Activated gamma-delta T cell treated with Interleukin-2 at 50 U/mL for 16 hours (primary cell): Measurements from ENCODE around the gene IFIH1.

Experiments used
- DNase-seq: peaks from one replicate; pipeline ENCODE4 v3.0.0-alpha.2; 2020

IFIH1 gene

DNA sequence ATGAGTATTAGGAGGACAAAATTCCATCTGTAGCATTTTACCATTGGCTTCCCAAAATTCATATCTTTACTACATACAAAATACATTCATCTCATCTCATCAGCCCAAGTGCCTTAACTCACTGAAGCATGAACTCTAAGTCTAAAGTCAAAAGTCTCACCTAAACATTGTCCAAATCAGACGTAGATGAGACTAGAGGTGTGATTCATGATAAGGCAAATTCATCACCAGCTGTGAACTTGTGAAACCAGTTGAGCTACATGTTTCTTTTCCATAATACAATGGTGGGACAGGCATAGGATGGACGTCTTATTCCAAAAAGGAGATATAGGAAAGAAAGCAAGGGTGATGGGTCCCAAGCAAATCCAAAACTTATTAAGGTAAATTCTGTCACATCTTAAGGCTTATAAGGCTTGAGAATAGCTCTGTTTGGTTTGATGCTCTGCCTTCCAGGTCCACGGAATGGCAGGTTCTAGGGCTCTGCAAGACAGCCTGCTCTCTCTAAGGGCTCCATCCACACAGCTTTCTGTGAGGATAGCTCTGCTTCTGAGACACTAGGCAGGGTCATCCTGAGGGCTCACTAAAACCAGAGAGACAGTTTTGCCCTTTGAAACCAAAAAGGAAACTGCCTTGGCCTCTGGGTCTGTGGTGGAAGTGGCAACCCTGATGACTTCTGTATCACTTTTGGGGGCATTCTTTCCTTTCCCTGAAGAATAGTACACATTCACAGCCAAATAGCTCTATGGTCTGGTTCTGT is 9.6 kb downstream of the IFIH1 start:
- DNase-seq, result no peak

DNA sequence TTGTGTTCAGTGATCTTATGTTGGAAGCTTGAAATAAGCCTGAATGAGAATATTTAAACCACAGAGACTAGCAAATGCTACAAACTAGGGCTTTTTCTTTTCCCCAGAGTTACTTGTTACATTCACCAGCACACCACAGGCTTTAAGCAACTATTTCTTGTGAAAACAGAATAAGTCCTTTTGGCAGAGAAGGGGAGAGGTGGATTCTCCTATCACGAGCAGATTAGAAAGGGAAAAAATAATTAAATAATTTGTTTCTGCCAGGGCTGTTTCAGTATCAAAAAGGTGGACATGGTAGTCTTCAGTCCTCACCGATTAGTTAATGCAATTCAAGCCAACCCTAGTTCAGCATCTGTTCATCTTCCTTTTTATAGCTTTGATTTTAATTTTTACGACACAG is 12.6 kb downstream of the IFIH1 start:
- DNase-seq, result no peak

DNA sequence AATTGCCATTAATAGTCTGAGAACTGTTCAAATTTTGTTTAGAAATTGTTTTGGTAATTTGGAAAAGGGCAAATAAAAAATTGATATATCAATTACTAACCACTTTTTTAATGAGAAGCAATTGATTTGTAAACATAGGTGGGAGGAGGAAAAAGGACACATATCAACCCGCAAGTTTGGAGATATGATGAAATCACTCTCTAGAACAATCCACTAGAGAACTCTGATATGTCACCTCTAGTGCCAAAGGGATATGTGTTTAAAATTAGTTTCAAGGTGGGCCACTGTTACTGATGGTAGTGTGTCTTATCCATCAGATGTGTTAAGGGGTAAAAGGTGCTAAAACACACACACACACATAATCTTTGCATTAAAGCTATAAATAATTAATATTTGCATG is 16.6 kb downstream of the IFIH1 start:
- no peak for DNase-seq

DNA sequence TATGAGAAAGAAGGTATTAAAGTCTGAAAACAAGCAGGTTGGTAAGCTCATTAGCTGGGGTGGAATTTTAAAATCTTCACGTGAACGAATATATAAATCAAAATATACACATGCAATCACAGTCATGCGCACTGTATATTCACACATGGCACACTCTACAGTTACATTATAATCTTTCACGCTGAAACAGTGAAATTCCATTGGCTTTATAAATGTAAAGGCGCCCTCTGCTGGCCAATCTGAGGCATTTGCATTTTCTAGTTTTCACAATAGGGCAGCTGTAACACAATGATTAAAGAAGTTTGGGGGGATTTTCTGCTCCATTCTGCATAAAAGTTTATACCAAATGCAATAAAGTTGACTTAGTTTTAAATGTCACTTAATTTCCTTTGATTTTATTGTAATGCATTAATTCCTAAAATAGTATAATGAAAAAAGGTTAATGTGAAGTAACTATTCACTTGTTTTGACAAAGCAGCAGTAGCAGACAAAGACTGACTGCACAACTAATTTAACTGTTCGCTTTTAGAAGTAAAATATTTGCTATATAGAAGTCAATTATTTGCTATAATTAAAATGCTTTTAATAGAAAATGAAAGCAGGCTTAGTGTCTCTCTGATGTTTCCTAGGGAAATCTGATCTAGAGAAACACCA is 17.2 kb downstream of the IFIH1 start:
- peak; percentile 61 for DNase-seq

DNA sequence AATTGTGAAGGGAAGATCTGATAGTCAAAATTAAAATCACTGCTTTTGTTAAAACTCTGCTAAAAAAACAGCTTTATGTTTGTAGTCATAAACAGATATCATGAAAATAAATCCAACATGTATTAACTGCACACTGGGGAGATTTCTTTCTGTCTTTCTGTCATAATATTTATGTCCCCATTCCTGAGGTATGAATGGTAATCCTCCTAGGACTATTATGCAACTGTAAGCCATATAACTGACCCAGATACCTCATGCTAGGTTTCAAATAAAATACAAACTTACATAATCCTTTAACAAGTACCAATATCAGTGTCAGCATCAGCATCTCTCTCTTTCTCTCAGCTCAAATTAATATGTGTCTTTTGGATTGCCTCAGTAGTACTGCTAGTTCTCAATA is 18.2 kb downstream of the IFIH1 start:
- DNase-seq, result no peak

DNA sequence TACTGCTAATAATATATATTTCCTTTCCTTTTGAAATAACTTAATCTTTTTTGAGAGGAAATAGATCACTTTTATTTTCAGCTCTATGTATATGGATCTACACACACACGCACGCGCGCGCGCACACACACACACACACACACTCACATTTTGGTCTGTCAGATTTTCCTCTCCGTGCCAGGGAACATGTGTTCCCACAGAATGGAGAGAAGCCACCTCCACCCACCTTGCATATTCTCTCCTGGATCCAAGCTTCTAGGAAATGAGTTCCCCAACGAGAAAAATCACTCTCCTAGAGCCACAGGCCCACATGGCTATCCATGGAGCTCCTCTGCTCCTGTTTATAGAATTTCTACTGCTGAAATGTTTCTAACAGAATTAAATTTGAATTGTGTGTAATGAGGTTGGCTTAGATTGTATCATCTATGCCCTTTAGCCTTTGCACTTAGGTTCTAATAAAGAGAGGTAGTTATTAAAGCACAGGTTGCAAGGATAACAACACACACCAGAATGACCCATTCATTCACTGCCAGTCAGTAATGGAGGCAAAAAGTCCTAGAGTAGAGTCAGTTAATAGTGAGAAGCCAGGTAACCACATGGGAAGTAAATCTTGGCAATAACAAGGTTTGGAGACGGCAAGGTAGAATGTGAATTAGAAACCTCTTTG is 19.7 kb downstream of the IFIH1 start:
- DNase-seq, result no peak

DNA sequence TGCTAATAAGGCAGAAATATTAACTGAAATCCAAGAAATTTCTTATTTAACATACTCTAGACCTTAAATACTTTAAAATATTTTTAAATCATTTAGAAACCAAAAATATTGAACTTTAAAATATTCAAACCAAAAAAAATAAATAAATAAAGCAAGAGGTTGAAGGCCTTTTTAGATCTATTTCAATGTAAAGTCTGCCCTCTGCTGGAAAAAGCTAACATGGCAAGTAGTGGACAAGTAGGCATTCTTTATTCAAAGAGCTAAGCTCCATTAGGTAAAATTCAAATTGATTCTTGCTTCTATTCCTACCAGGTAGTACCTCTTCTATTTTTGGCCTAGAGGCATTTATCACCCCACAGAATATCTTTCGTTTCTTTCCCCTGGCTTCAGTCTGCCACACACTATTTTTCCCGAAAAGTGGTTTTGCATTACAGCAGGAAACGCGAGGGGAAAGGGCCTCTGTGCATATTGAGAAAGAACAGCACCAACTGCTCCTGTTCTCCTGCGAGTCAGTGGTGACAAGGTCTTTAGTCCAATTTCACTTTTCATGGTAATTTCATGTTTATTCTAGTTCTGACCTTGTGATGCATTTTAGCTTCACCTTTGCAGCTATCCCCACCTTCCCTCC is 20.4 kb downstream of the IFIH1 start:
- peak; percentile 63 for DNase-seq

DNA sequence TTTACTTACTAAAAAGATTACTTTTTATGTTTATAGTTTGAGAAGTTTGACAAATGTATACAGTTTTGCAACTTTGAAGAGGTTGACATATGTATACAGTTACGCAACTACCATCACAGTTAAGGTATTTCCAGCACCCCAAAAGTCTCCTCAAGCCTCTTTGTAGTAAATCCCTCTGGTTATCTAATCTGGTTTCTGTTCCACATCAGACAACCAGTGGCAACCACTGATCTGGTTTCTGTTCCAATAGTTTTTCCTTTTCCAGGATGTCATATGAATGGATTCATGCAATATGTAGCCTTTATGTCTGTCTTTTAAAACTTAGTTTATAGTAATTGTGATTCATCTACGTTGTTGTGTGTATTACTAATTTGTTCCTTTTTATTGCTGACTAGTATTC is 23.5 kb downstream of the IFIH1 start:
- no peak for DNase-seq

DNA sequence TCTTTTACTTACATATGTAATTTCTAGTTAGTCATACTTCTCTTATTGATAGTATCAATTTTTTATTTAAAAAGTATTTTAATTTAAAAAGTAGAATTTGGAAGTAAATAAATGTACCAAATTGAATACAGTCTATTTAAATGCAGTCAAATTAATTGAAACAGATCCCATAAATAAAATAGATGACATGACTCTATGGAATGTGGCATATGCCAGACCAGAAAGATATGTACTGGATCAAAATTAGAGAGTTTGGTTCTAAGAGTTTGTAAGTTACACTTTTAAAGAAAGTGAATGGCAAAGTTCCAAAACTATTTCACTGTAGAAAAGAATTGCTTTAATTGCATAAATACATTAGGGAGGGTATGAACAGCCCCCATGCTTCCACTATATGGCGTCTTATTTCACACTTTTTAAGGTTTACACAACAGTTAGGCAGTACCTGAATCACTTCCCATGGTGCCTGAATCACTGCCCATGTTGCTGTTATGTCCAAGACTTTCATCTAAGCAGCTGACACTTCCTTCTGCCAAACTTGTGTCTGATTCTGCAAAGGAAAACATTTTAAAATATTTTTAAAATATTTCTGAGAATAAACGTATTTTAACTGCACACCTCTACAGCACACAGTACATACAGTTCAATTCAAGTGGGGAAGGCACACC is 25.2 kb downstream of the IFIH1 start:
- no peak for DNase-seq

DNA sequence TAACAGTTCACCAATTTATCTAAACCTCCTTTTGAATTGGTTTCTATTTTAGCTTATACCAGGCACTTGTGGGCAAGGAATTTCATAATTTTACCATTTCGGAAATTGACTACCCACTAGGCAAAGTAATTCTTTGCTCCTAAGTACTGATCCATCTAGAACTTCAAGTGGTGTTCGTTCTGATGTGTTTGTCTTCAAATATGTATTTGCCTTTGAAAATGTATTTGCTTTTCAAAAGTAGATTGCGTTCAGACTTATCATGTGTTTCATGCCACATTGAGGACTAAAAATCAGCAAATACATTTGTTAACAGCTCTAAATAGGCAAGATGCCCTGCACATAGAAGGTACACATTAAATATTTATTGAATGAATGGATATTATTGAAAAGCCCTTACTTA is 26.7 kb downstream of the IFIH1 start:
- DNase-seq, result no peak

DNA sequence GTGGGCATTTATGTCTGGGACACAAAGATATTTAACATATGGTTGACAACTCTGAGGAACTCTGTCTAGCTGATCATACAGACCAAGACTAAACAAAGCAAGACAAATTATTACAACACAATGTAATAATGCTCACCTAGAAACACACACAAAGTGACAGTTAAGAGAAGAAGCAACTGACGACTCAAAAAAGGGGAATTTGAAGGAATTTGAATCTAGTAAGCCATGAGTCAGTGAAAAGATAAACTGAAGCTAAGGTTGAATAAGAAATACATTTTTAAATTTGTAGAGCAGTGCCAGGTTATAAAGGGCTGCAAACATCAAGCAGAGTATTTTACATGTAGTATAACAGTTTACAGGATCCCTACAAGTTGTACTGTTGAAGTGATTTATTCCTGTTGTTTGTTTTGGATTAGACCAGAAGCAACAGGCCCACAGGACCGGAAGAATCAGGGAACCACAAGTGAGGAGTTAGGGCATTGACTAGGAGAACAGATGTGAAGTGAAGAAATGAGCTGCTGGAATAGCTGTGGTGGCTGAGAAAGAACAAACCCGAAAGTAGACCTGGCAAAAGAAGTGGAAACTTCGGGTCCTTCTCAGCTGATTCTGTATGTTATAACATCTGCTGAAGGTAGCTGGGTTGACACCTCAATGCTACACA is 35.6 kb downstream of the IFIH1 start:
- no peak for DNase-seq

DNA sequence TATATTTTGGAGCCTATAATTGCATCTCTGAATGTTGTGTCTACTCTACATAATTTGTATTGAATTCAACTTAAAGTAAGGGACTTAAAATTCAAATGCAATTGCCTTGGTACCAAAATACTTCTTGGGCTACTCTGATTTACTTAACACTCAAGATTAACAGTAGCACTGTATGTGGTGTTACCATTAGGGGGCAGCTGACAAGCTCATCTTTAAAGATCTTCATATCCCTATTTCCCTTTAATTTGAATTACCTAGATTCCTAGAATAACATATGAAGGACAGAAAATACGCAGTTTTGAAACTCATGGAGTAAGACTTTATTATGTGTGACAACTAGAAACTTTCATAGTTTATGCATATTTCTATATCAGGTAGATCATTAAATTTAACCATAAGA is 37.8 kb downstream of the IFIH1 start:
- no peak for DNase-seq

DNA sequence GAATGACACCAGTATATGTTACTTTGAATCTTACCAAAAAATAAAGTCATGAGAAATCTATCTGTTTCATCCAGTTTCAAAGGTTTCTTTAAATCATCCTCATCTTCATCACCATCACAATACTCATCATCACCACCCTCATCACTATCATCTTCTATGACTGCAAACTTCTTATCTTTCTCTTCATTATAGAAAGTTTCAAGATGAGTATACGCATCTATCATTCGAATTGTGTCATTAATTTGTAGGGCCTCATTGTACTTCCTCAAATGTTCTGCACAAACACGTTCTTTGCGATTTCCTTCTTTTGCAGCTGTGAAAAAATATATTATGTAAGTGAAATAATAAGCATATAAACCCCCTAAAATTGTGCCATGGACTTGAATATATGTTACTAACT is 41.1 kb downstream of the IFIH1 start:
- no peak for DNase-seq

DNA sequence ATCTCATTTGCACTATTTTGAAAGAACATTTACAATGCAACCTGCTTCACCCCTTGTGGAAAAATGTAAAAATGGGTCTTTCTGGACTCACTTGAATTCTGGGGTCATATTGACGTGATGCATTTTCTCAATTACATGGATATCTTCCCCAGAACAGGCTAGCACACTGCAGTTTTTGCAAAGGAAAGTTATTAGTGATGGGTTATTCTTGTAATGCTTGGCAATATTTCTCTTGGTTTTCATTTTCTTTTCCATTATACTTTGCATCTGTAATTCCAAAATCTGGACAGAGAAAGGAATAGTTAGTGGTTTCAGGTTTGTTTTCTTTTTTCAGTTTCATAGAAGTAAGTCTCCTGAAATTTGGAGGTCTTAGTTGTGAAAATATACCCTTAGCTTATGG is 50.5 kb downstream of the IFIH1 start:
- no peak for DNase-seq

DNA sequence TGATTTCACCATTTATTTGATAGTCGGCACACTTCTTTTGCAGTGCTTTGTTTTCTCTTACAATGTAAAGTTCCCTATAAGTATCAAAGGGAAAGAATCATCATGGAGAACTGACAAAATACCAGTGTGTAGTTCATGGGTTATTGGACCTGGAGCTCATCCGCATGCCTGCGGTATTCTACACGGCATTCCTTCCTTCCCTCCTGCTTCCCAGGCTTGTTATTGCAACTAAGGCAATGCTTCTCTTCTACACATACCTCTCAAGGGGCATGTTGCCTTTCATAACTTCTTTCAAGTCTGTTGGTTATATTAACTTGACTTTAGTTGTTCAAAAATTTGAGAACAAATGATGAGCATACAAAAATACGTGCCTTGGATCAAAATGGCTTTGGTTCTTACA is 51.0 kb downstream of the IFIH1 start:
- DNase-seq, result no peak

DNA sequence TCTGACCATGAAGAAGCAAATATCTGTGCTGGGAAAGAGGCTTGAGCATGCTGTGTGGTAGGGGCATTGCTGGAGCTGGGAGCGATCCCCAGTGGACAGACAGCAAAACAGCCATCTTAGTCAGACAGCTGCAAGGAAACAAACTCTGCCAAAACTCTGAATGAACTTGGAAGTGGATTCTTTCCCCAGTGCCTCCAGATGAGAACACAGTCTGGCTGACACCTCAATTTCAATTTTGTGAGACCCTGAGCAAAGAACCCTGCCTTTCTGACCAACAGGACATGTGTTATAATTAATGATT is 52.1 kb downstream of the IFIH1 start:
- DNase-seq, result no peak

DNA sequence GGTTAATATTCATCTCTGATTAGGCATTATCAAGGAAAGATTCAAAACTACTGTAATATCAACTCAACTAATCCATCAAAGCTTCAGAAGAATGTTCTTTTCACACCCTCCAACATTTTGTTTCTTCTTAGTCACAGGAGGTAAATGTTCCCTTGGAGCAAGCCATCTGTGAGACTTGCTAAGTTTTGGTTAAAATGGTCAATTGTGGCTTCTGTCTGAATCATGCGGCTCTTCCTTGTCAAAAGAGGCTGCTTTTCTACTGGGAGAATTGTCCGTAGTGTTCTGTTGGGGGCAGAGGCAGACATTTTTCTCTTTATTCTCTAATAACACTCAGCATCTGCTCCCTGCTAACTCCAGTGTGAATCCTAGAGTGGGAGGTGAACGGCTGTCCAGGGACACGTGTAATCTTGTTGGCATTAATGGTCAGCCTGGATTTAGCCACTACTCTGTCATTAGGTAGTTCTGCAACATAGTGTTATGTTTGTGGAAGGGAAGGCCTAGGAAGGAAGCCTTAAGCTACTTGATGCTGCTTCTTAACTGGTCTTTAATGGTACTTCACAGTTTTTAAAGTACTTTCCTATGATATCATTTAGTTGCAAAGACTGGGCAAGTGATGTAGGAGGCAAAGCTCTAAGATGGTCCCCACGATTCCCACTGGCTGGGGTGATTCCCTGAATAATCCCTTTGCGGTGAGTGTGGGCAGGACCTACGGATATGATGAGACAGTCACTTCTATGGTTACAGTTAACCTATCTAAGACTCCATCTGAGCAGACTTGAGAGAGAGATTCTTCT is 52.6 kb downstream of the IFIH1 start:
- DNase-seq, result no peak

DNA sequence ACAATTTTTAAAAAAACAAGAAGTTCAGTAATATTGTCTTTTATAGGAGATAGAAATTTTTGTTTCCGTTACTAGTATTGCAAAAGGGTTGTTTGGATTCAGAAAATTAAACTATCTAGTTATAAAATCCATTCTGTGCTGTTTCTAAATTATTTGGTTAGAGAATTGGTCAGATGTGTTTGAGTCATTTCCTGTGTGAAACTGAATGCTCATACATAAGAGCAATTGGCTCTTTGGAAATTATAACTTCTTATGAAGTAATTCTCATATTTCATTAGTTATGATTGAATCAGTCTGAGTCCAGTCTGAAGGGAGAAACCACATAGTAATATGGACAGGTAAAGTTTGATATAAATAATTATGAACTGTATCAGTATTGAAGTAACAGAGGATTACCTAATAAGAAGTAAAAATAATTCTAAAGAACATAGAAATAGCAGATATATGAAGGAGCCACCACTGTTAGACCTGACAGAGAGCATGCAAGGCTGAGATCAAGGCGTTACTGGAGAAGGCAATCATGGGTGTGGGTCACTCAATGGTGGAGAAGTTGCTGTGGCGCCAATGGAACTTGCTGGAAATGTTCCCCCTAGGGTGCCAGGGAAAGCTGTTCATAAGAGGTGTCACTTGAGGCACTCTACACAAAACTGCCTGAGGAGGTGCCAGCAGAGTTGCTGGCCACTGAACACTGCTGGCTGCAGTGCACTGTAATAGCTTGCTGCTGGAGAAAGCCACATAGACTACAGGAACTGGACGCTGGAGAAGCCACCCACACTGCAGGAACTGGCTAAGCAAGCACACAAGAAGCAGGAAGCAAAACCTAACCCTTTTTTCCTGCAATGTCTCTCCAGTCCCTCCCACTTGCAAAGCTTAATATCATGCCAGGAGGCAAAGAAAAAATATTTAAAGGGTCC is 57.2 kb downstream of the IFIH1 start:
- no peak for DNase-seq

DNA sequence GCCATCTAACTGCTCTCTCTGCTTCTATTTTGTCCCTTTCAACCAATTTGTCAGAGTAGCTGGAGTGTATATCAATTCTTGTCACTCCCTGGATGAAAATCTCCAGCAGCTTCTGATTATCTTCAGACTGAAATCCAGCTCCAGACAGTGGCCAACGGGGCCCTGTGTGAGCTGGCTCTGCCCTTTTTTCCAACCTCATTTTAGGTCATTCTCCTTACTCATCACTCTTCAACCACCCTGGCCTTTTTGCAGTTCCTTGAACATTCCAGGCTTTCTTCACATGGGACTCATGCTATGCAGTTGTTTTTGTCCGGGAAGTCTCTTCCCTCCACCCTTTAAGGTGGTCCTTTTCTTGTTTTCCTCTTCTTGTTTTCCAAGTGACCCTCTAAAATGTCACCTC is 59.8 kb downstream of the IFIH1 start:
- no peak for DNase-seq

DNA sequence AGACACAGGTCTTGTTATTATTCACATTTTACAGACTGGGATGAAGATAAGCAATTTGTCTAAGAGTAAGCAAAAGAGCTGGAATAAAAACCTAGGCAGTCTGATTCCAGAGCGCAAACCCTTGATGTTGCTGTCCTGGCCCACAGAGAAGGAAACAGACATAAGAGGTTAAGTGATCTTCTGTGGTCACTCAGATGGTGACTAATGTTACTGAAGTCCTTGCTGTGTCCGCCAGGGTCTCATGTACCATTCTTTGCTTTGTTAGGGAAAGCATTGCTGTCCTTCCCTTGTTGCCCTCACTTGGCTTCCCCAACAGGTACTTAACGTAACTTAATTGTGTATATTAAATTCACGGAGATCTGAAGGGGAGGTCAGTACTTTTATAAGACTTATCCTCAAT is 60.3 kb downstream of the IFIH1 start:
- no peak for DNase-seq

DNA sequence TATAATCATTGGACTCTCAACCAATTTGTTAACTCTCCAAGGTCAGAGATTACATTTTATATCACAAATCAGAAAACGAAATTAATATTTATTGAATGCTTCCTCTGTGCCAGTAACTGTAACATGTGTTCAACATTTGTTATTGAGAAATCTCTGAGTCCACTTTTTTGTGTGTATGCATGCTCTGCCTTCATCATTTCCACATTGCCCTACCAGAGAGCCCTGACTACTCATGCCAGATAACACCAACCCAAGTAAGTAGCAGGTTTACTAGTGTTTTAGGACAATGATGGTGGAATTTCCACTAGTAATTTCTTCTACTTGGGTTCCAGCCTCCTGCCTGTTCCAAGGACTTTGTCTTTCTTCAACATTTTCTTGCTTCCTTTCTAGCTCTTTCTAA is 61.1 kb downstream of the IFIH1 start:
- DNase-seq, result no peak
